Right lobe of liver (tissue), 4 donors: ENCODE data around the gene RAB36.

Experiments used
- CTCF ChIP-seq, 4 donors: fragments of 200-600 bp in 3 of 4; fragments of 450-650 bp in 1 of 4; IDR thresholded peaks; one replicate each; pipeline versions ENCODE4 v1.5.1 to v1.8.0; 2016 to 2022; ENCODE audit warnings: antibody characterized with exemption in 4 of 4, mild to moderate bottlenecking in 2 of 4
- POLR2A ChIP-seq: fragments of 450-650 bp; IDR thresholded peaks from one replicate; pipeline ENCODE4 v1.6.1; 2017; ENCODE audit warnings: antibody characterized with exemption, mild to moderate bottlenecking
- donor health status: DM: no; HTN: no; CAD: no.
- donor health status: DM: no; HTN: no; CAD: no.
- donor health status: DM: no; HTN: yes; CAD: no.

DNA sequence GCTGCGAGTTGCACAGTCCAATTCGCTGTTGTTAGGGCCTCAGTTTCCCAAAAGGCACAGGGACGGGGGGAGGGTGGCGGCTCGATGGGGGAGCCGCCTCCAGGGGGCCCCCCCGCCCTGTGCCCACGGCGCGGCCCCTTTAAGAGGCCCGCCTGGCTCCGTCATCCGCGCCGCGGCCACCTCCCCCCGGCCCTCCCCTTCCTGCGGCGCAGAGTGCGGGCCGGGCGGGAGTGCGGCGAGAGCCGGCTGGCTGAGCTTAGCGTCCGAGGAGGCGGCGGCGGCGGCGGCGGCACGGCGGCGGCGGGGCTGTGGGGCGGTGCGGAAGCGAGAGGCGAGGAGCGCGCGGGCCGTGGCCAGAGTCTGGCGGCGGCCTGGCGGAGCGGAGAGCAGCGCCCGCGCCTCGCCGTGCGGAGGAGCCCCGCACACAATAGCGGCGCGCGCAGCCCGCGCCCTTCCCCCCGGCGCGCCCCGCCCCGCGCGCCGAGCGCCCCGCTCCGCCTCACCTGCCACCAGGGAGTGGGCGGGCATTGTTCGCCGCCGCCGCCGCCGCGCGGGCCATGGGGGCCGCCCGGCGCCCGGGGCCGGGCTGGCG is 35.1 kb downstream of the RAB36 start, which contains the start of gene BCR:
- TF ChIP-seq CTCF (IDR thresholded peaks at IDR 0.05) (no peak), POLR2A (peak; percentile 91)
